HG02938 (cell line): ENCODE data around the gene ARHGEF17.

Experiments
- ATAC-seq: cut with Tn5 transposase; IDR thresholded peaks from one replicate; pipeline ENCODE4 v1.9.1; 2021; ENCODE audit warnings: mild to moderate bottlenecking, moderate library complexity; ENCODE audit not compliant: unreplicated experiment

Gene ARHGEF17

DNA sequence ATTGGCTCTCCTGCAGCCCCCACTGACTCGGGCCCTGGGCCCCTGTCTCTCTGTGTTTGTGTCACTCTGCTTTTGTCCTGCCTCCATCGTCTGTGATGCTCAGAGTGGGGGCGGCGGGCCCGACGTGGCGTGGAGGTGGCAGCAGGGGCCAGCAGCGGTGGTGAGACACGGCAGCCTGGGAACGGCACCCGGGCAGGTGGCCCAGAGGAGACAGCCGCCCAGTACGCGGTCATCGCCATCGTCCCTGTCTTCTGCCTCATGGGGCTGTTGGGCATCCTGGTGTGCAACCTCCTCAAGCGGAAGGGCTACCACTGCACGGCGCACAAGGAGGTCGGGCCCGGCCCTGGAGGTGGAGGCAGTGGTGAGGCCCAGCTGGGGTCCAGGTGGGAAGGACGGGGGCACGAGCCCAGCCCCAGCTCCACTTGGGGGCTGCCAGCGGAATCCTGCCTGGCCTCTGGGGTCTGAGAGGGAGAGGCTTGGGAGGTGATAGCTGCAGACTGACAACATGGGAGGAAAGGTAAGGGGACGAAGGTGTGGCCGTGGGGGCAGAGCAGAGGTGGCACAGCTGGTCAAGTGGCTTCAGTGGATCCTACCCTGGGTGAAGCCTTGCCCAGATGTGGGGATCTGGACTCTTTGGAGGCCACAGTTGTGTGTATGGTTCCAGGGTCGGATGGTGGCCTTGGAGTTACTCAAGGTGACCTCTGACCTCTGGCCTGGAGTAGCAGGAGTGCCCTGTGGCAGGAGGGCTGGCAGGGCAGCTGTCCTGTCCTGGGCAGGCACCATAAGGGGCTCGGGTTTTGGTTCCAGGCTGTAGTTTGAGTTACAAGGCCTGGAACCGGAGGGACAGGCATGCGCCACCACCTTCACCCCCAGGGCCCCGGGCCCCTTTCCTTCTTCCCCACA is 84.3 kb downstream of the ARHGEF17 start:
- no peak for ATAC-seq

GRCh38 chr11:73393011-73393380 is 84.9 kb downstream of the ARHGEF17 start:
- ATAC-seq, result no peak

DNA sequence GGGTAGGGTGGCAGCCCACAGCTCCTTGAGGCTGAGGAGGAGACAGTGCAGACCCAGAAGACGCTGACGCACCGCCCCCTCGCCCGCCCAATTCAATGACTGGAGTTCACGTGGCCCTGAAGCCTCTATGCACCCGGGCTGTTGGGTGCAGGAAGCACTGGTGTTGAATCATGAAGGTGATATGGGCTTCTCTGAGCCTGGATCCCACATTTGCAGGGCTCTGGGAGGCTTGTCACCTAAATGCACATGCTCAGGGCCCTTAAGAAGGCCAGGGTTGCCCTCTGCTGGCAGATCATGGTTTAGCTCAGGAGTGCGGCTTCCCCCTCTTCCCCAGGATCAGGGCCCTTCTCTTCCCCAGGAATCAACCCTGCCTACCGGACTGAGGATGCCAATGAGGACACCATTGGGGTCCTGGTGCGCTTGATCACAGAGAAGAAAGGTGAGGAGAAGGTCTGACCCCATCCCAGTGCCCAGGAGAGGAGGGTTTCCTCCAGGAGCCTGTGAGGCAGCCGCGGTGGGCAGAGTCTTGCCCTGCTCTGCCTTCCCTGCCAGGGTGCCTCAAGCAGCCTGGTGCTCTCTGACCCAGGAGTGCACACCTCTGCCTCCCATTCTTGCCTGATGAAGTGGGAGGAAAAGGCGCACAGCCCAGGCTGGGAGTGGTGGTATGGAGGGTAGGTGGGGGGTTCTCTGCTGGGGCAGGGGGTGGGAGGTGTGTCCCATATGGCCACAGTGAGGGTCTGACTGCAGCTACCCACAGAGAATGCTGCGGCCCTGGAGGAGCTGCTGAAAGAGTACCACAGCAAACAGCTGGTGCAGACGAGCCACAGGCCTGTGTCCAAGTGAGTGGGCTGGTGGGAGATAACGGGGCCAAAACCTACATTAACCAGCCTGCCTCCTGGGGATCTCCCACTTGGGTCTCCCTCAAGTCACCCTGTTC is 85.7 kb downstream of the ARHGEF17 start:
- ATAC-seq, result no peak

DNA sequence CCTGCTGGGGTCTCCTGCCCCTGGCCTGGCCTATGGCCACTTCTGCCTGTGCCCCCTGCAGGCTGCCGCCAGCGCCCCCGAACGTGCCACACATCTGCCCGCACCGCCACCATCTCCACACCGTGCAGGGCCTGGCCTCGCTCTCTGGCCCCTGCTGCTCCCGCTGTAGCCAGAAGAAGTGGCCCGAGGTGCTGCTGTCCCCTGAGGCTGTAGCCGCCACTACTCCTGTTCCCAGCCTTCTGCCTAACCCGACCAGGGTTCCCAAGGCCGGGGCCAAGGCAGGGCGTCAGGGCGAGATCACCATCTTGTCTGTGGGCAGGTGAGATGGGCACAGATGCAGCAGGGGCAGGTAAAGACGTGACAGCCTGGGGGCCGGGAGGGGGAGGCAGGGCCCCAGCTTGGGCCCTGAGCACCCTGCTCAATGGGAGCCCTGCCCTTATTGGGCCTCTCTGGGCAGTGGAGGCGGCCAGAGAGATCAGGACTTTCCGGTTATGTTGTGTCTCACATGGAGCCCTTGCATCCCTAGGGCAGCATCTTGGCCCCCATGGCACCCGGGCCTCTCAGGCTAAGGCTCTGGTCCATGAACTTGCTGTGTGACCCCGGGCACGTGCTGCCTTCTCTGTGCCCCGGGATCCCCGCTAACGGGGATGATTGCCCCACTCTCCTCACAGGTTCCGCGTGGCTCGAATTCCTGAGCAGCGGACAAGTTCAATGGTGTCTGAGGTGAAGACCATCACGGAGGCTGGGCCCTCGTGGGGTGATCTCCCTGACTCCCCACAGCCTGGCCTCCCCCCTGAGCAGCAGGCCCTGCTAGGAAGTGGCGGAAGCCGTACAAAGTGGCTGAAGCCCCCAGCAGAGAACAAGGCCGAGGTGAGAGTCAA is 86.6 kb downstream of the ARHGEF17 start:
- no peak for ATAC-seq

GRCh38 chr11:73395297-73396208 is 87.5 kb downstream of the ARHGEF17 start:
- no peak for ATAC-seq

DNA sequence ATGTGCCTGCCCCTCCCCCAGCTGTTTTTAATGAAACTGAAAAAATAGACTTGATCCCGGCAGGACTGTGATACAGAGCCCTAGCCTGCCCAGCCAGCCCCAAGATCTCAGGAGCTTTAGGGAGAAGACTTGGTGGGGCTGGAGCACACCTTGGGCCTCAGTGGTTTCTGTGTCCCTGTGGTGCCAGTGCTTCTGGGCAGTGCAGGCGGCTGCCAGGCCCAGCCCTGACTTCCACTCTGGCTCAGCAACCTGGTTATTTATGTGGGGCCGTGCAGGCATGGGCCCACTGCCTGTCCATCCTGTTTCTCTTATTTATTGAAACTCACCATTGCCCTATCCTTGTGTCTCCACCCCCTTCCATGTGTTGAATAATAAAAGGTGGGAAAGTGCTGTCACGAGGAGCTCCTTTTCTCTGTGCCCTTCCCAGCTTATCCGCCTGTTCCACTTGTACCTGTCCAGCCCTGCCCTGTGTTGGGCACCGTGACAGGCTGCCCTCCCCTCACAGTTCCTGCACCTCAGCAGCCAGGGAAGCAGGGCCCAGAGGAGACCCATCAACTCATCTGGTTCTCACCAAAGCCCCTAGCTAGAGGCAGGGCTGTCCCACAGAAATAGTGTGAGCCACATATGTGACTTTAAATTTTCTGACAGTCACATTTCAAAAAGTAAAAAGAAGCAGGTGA is 88.3 kb downstream of the ARHGEF17 start:
- ATAC-seq, result no peak

DNA sequence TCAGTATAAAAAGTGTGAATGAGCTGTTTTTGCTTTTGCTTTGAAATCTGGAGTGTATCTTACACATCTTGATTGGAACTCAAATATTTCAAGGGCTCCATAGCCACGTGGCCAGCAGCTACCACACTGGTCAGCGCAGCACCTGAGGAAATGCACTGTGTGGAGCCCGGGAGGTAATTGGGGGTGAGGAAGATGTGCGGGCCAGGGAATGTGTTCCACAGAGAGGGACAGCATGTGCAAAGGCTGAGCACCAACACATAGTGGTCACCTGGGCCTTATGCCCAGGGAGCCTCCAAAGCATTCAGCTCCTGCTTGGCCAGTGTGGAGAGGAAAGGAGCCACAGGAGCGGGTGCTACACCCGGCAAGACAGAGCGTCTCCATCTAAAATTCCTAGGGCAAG is 88.9 kb downstream of the ARHGEF17 start:
- no peak for ATAC-seq

- ATAC-seq, result no peak
These were observed 89.5 kb downstream of the ARHGEF17 start for GRCh38 chr11:73397468-73398131.

DNA sequence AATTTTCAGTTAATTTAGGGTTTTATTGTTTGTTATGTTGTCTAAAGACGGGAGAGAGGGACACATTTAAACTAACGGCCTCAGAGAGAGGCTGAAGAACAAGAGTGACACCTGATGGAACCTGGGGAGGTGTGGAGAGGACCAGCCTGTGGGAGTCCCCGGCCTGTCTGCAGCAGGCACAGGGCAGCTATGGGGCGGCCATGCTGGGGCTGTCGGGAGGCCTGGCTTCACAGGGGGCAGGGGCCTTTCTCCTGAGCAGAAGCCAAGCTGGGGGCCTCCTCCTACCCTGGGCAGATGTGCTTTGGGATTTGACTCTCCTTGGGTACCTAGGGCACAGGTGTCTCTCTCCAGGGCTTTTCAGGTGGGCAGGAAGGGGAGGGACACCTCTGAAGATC is 90.1 kb downstream of the ARHGEF17 start:
- ATAC-seq, result no peak

GRCh38 chr11:73398721-73399120 is 90.6 kb downstream of the ARHGEF17 start:
- no peak for ATAC-seq

DNA sequence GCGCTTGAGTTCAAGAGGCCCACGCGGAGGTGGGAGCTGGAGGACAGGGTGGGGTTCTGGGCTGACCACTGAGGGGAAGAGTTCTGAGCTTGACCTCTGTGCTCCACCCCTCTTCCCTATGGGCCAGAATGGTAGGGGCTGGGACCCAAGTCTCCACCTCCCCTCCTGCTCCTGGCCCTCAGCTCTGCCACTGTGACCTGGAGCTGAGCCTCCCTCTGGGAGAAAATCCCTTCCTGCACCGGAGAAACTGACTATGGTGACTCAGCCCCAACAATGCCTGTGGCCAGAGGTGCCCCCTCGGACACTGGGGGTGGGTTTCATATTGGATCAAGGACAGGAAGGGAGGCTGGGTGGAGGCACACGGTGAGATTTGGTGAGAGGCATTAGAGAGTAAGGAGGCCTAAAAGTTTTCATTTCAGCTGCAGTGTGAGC is 91.1 kb downstream of the ARHGEF17 start:
- ATAC-seq, result no peak

GRCh38 chr11:73399636-73400035 is 91.6 kb downstream of the ARHGEF17 start:
- no peak for ATAC-seq

DNA sequence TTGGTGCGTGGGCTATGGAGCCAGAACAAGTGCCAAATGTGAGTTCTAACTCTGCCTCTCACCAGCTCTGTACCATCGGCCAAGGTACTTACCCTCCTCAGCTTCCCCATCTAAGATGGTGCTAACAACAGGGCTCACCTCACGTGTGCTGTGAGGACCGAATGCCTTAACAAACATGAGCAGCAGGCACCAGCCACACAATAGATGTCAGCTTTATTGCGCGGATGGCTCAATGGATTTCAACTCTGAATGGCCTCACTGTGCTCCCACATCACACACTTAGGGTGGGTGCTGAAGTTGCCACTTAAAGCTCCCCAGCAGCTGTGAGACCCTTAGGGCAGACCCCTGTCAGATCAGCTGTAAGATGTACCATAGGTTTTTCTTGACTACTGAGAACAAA is 92.2 kb downstream of the ARHGEF17 start:
- no peak for ATAC-seq

- ATAC-seq, result no peak
These were observed 93.3 kb downstream of the ARHGEF17 start for GRCh38 chr11:73401217-73401923.

GRCh38 chr11:73401924-73402833 is 94.1 kb downstream of the ARHGEF17 start:
- no peak for ATAC-seq

- ATAC-seq, result no peak
These were observed 94.7 kb downstream of the ARHGEF17 start for GRCh38 chr11:73402834-73403185.

GRCh38 chr11:73403541-73403940 is 95.5 kb downstream of the ARHGEF17 start:
- no peak for ATAC-seq
